Measurements from ENCODE around the gene FAM117A.
"Not testable (repeated sequence)": the region's sequence is repeated elsewhere in the genome, so short reads cannot be mapped to it uniquely, and the experiment has no call there.

The FAM117A gene

DNA sequence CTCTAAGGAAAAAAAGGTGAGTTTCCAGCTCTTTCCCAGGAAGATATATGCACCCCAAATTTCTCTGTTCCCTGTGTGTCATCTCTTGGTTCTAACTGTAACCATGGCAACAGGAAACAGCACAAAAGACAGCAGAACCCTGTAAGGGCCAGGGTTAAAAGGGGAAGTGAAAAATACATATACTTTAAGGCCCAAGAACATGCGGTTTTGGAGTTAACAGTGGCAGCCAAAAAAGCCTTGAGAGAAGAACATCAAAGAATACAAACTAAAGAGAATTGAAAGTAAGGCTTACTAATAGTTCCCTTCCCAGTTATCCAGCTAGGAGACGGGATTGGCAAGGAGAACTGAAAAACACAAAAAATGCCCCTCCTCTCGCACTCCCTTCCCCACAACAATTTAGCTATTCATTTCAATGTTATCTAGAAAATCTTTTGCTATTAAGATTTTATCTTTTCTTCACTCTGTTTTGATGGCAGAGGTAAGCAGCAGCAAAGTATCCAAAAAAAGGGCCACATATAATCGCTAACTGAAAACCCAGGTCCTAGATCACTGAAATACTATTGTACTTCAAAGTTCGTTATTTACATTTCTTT lies 87.6 kb downstream of the FAM117A start:
- DNase-seq = no peak

GRCh38 chr17:49674507-49674906 lies 89.4 kb downstream of the FAM117A start:
- DNase-seq = no peak

DNA sequence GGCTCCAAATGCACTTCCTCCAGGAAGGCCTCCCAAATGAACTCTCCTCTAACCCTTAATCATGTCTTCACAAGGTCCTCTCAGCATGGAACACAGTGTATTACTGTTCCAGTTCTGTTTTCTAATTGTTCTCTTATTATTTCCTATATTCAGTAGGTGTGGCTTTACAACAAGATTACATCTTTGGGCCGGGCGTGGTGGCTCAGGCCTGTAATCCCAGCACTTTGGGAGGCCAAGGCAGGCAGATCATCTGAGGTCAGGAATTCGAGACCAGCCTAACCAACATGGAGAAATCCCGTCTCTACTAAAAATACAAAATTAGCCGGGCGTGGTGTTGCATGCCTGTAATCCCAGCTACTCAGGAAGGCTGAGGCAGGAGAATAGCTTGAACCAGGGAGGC lies 90.3 kb downstream of the FAM117A start:
- DNase-seq = not testable (repeated sequence)

- DNase-seq = no peak
Observed at GRCh38 chr17:49670641-49671040, 93.3 kb downstream of the FAM117A start.

GRCh38 chr17:49670002-49670401 lies 93.9 kb downstream of the FAM117A start:
- no peak for DNase-seq

DNA sequence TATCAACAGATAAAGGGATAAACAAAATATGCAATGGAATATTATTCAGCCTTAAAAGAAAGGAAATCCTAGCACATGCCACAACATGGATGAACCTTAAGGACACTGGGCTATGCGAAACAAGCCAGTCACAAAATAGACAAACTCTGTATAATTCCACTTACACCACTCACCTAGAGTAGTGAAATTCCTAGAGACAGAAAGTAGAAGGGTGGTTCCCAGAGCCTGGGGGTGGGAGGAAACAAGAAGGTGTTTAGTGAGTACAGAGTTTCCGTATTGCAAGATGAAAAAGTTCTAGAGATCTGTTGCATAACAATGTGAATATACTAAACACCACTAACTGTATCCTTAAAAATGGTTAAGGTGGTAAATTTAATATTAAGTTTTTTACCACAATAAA lies 96.1 kb downstream of the FAM117A start:
- DNase-seq = no peak

- no peak for DNase-seq
Observed at GRCh38 chr17:49664706-49665211, 99.2 kb downstream of the FAM117A start.
